ENCODE data around the gene ACKR3.

Gene ACKR3

DNA sequence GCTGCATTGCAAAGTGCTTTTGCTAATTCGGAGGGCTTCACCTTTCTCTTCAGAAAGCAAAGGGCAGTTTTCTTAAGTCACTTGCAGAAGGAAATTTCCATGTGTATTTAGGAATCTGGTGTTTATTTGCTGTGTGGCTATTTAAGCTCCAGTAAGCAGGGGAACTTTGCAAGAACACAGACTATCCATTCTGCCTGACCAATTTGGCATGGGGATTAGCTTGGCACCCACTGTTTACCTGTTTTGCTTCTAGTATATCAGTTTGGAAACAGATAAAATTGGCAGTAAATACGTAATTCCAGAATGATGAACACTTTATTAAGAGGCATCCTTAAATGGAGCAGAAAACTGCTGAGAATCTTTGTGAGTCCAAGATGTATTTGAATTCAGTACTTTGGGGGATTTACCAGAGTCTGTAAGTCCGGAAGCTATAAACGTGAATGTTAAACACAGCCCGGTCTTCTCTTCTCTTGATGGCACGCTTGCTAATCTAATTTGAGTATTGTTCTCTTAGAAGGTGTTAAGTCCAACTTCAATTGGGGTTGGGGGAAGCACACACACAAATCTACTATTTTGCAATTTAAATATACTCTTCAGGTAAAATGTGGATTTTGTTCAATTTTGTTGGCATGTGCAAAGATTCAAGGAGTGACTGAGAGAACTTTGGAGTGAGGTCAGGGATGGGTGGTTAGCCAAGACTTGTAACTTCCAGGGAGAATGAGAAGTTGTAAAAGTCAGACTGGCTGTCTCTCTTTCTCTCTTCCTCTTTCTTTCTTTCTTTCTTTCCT is 650 bp downstream of the ACKR3 start:
- Histone ChIP-seq H3K27ac (no peak overlapping the region), H3K4me1 (ENCODE audit: control insufficient read depth in 1 of 2, insufficient read depth in 1 of 2, low read depth in 1 of 2, low read length in 1 of 2) (peaks cover 16 to 23% of the 10 kb centered on the region in 2 experiments), H3K27me3 (peaks cover 60% of the 10 kb centered on the region), H3K9me3 (no peaks in the 10 kb centered on the region), H3K36me3 (no peaks in the 10 kb centered on the region), H3K4me3 (ENCODE audit: low read depth in 1 of 2, low read length in 1 of 2) (no peak overlapping the region)
- TF ChIP-seq, protein P1, sequence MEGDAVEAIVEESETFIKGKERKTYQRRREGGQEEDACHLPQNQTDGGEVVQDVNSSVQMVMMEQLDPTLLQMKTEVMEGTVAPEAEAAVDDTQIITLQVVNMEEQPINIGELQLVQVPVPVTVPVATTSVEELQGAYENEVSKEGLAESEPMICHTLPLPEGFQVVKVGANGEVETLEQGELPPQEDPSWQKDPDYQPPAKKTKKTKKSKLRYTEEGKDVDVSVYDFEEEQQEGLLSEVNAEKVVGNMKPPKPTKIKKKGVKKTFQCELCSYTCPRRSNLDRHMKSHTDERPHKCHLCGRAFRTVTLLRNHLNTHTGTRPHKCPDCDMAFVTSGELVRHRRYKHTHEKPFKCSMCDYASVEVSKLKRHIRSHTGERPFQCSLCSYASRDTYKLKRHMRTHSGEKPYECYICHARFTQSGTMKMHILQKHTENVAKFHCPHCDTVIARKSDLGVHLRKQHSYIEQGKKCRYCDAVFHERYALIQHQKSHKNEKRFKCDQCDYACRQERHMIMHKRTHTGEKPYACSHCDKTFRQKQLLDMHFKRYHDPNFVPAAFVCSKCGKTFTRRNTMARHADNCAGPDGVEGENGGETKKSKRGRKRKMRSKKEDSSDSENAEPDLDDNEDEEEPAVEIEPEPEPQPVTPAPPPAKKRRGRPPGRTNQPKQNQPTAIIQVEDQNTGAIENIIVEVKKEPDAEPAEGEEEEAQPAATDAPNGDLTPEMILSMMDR (IDR thresholded peaks at IDR 0.05): no peak

- TF ChIP-seq, protein P1 (IDR thresholded peaks at IDR 0.05): no peak
- no peak overlapping the region for H3K4me3 ChIP-seq (ENCODE audit: low read depth in 1 of 2, low read length in 1 of 2)
- H3K27ac ChIP-seq: no peak overlapping the region
- H3K9me3 ChIP-seq: no peaks in the 10 kb centered on the region
- no peaks in the 10 kb centered on the region for H3K36me3 ChIP-seq
- peaks cover 16 to 23% of the 10 kb centered on the region in 2 experiments for H3K4me1 ChIP-seq (ENCODE audit: control insufficient read depth in 1 of 2, insufficient read depth in 1 of 2, low read depth in 1 of 2, low read length in 1 of 2)
- H3K27me3 ChIP-seq: peaks cover 51% of the 10 kb centered on the region
These were observed 1.5 kb downstream of the ACKR3 start for GRCh38 chr2:236571145-236571544.

DNA sequence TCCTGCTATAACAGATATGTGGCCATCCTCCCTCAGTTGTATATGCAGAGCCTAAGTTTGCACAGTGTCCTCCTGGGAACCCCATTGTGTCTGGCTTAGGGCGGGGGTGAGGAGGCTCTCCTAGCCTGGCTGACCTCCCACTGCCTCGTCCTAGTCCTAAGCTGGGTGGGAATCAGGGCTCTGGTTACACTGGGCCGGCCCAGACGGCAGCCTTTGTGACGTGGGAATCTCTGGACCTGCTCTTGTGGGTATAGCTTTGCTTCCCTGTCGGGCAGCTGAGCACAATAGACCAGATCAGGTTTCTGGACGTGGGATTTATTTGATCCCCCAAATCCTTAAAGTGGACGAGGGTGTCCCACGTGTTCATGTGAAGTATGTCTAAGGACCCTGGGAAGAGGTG is 2.9 kb downstream of the ACKR3 start:
- Histone ChIP-seq H3K27me3 (peaks cover 38% of the 10 kb centered on the region), H3K9me3 (no peaks in the 10 kb centered on the region), H3K4me1 (ENCODE audit: control insufficient read depth in 1 of 2, insufficient read depth in 1 of 2, low read depth in 1 of 2, low read length in 1 of 2) (peaks cover 16 to 21% of the 10 kb centered on the region in 2 experiments), H3K27ac (no peak overlapping the region), H3K4me3 (ENCODE audit: low read depth in 1 of 2, low read length in 1 of 2) (no peak overlapping the region), H3K36me3 (no peaks in the 10 kb centered on the region)
- TF ChIP-seq, protein P1 (IDR thresholded peaks at IDR 0.05): no peak

- Histone ChIP-seq H3K9me3 (no peaks in the 10 kb centered on the region), H3K27me3 (peaks cover 30% of the 10 kb centered on the region)
These were observed 3.7 kb downstream of the ACKR3 start for GRCh38 chr2:236573066-236573929.

GRCh38 chr2:236574000-236574399 is 4.4 kb downstream of the ACKR3 start:
- peaks cover 23% of the 10 kb centered on the region for H3K27me3 ChIP-seq
- H3K4me1 ChIP-seq (ENCODE audit: control insufficient read depth in 1 of 2, insufficient read depth in 1 of 2, low read depth in 1 of 2, low read length in 1 of 2): peaks cover 6 to 8% of the 10 kb centered on the region in 2 experiments
- TF ChIP-seq, protein P1 (IDR thresholded peaks at IDR 0.05): no peak
- no peaks in the 10 kb centered on the region for H3K9me3 ChIP-seq
- H3K4me3 ChIP-seq (ENCODE audit: low read depth in 1 of 2, low read length in 1 of 2): no peak overlapping the region
- H3K36me3 ChIP-seq: no peaks in the 10 kb centered on the region
- no peak overlapping the region for H3K27ac ChIP-seq

More at GRCh38 chr2:236573066-236573929, 3.7 kb downstream of the ACKR3 start:
- H3K4me1 ChIP-seq (ENCODE audit: control insufficient read depth in 1 of 2, insufficient read depth in 1 of 2, low read depth in 1 of 2, low read length in 1 of 2): peaks cover 11 to 12% of the 10 kb centered on the region in 2 experiments
- TF ChIP-seq, protein P1 (IDR thresholded peaks at IDR 0.05): no peak
- no peak overlapping the region for H3K4me3 ChIP-seq (ENCODE audit: low read depth in 1 of 2, low read length in 1 of 2)
- no peak overlapping the region for H3K27ac ChIP-seq
- no peaks in the 10 kb centered on the region for H3K36me3 ChIP-seq

Measured in neutrophil (primary cell).